Endothelial cell of umbilical vein (primary cell): Measurements from ENCODE around the gene DPEP2. TPM values are rescaled to one million over a fixed set of nuclear protein-coding genes. Genes with fewer than 3 reads are reported as not detected.

ENCODE experiments used
- BruUV-seq: library from RNA; stranded (reverse); fragments of 400-500 nt; replicated peaks from 2 replicates; lab custom pipeline; 2021; lab: Mats Ljungman, UMichigan
- CTCF ChIA-PET: fragments of 300-600, 350-600 bp; sonication (Branson Sonifier 250); formaldehyde crosslinking; loops from one replicate; lab custom pipeline; 2021; ENCODE audit warnings: antibody characterized with exemption, inconsistent platforms; lab: Charles Lee
- POLR2A ChIA-PET: fragments of 300-600, 350-600 bp; sonication (Branson Sonifier 250); formaldehyde crosslinking; loops from one replicate; lab custom pipeline; 2021; ENCODE audit warnings: antibody characterized with exemption, inconsistent platforms; lab: Charles Lee
- DNase-seq: peaks from one replicate; pipeline ENCODE4 v3.0.0-alpha.2; 2011; ENCODE audit warnings: low read depth, low spot score
- FAIRE-seq: peaks from 2 replicates; lab custom pipeline; 2011; peaks lifted over from hg19 to GRCh38; lab: Jason Lieb, UNC
- H2AFZ ChIP-seq: 2 replicates; pipeline ENCODE4 v1.6.0; 2012; ENCODE audit warnings: low read depth, low read length, control low read depth, inconsistent platforms
- H3K27ac ChIP-seq: 2 replicates; pipeline ENCODE4 v1.5.1; 2011; ENCODE audit warnings: low read depth, mild to moderate bottlenecking, control low read depth, low read length, moderate library complexity; ENCODE audit not compliant: insufficient read depth
- H3K27me3 ChIP-seq, 2 experiments: 2 replicates each; pipeline versions ENCODE4 v1.6.0 to v1.6.1; 2011; ENCODE audit warnings: low read length in 2 of 2, mixed read lengths in 1 of 2; ENCODE audit not compliant: control insufficient read depth in 2 of 2, insufficient read depth in 2 of 2
- H3K36me3 ChIP-seq, 2 experiments: 2 replicates in 1 of 2; 3 replicates in 1 of 2; pipeline ENCODE4 v1.5.1; 2011; ENCODE audit warnings: low read length in 2 of 2, mild to moderate bottlenecking in 1 of 2, moderate library complexity in 1 of 2; ENCODE audit not compliant: control insufficient read depth in 2 of 2, insufficient read depth in 2 of 2; ENCODE audit errors: extremely low read depth in 1 of 2
- H3K4me1 ChIP-seq: 3 replicates; pipeline ENCODE4 v1.5.1; 2011; ENCODE audit warnings: mild to moderate bottlenecking, low read length; ENCODE audit not compliant: control insufficient read depth, insufficient read depth; ENCODE audit errors: extremely low read depth
- H3K4me2 ChIP-seq: 2 replicates; pipeline ENCODE4 v1.6.1; 2011; ENCODE audit warnings: low read length, control low read depth, mixed read lengths; ENCODE audit not compliant: insufficient read depth
- H3K4me3 ChIP-seq, 3 experiments: fragments of 200-600 bp in 1 of 3; sonication (generic), shearing (Covaris generic) in 1 of 3; replicated peaks in 1 of 3; 2 replicates each; pipeline ENCODE4 v1.5.1; 2011 to 2016; ENCODE audit warnings: control low read depth in 3 of 3, low read length in 3 of 3, mild to moderate bottlenecking in 2 of 3, inconsistent platforms in 1 of 3, low read depth in 1 of 3, moderate library complexity in 1 of 3; ENCODE audit not compliant: insufficient read depth in 1 of 3
- H3K79me2 ChIP-seq: 2 replicates; pipeline ENCODE4 v1.6.0; 2012; ENCODE audit warnings: low read length, inconsistent platforms; ENCODE audit not compliant: control insufficient read depth, insufficient read depth
- H3K9ac ChIP-seq: replicated peaks from 2 replicates; pipeline ENCODE3; 2011; ENCODE audit warnings: low read length, control low read depth; ENCODE audit not compliant: insufficient read depth; ENCODE audit errors: extremely low read depth
- H3K9me1 ChIP-seq: replicated peaks from 3 replicates; pipeline ENCODE4 v1.6.0; 2011; ENCODE audit warnings: mild to moderate bottlenecking, low read length; ENCODE audit not compliant: control insufficient read depth, insufficient read depth; ENCODE audit errors: extremely low read depth
- H3K9me3 ChIP-seq: replicated peaks from 2 replicates; pipeline ENCODE4 v1.5.1; 2012; ENCODE audit warnings: low read length, inconsistent platforms; ENCODE audit not compliant: control insufficient read depth, insufficient read depth
- H4K20me1 ChIP-seq: replicated peaks from 2 replicates; pipeline ENCODE3; 2011; ENCODE audit warnings: mild to moderate bottlenecking, low read length; ENCODE audit not compliant: control insufficient read depth, insufficient read depth; ENCODE audit errors: extremely low read depth
- EZH2 ChIP-seq: IDR thresholded peaks from 2 replicates; pipeline ENCODE4 v1.6.1; 2012; ENCODE audit warnings: borderline replicate concordance, low read depth, mild to moderate bottlenecking, moderate library complexity, low read length, inconsistent platforms; ENCODE audit not compliant: severe bottlenecking
- FOS ChIP-seq: IDR thresholded peaks from 2 replicates; pipeline ENCODE4 v1.6.1; 2011; ENCODE audit warnings: mild to moderate bottlenecking, low read length, moderate library complexity, borderline replicate concordance; ENCODE audit not compliant: insufficient read depth
- GATA2 ChIP-seq: IDR thresholded peaks from 2 replicates; pipeline ENCODE4 v1.7.0; 2011; ENCODE audit warnings: low read depth, mild to moderate bottlenecking, moderate library complexity, mixed read lengths, low read length; ENCODE audit not compliant: insufficient read length, insufficient read depth
- JUN ChIP-seq: IDR thresholded peaks from 2 replicates; pipeline ENCODE4 v1.6.1; 2011; ENCODE audit warnings: borderline replicate concordance, low read depth; ENCODE audit not compliant: insufficient read length, insufficient read depth
- MAX ChIP-seq: IDR thresholded peaks from 2 replicates; pipeline ENCODE4 v1.6.1; 2011; ENCODE audit not compliant: insufficient read depth, insufficient read length
- MYC ChIP-seq: IDR thresholded peaks from one replicate; pipeline ENCODE4 v1.6.1; 2011; ENCODE audit warnings: mild to moderate bottlenecking, low read depth, low read length
- POLR2A ChIP-seq: IDR thresholded peaks from 2 replicates; pipeline ENCODE4 v1.6.1; 2012; ENCODE audit warnings: low read depth, mild to moderate bottlenecking, control low read depth, low read length
- POLR2AphosphoS5 ChIP-seq: IDR thresholded peaks from 2 replicates; pipeline ENCODE4 v1.6.1; 2012; ENCODE audit warnings: low read depth, mild to moderate bottlenecking, control low read depth, low read length, moderate library complexity; ENCODE audit not compliant: insufficient read depth
- dilution Hi-C: fragments of 300-500 bp; cut with MboI; formaldehyde crosslinking; loops from one replicate; pipeline ENCODE4 v1.15.0; 2019; ENCODE audit warnings: low sequenced_read_pairs; ENCODE audit not compliant: extremely low pct_ligation_motif_present
- intact Hi-C: fragments of 100-400 bp; cut with micrococcal nuclease; formaldehyde crosslinking; loops from one replicate; pipeline ENCODE4 v1.10.0; 2022
- polyA plus RNA-seq, 4 experiments: library from polyadenylated mRNA; depleted of rRNA in 3 of 4; stranded (reverse) in 3 of 4; unstranded in 1 of 4; fragments of >200 nt; gene quantifications; 2 replicates each; pipeline versions ENCODE4 v1.2.1 to v1.2.3, GENCODE V29; 2011 to 2012; ENCODE audit warnings: missing spikeins in 1 of 4
- total RNA-seq: library from RNA; stranded (reverse); gene quantifications from 2 replicates; pipeline ENCODE4 v1.2.3, GENCODE V29; 2021
- TF ChIP-seq, protein P1 (sequence below), 2 donors: IDR thresholded peaks; 1 replicate in 1 of 2; 2 replicates in 1 of 2; pipeline ENCODE4 v1.5.1; 2011; ENCODE audit warnings: low read length in 2 of 2, mild to moderate bottlenecking in 2 of 2, moderate library complexity in 2 of 2, control low read depth in 1 of 2, inconsistent platforms in 1 of 2, low read depth in 1 of 2; ENCODE audit not compliant: insufficient read depth in 1 of 2; ENCODE audit errors: extremely low read depth in 1 of 2

The DPEP2 gene
- total and polyA plus RNA-seq, 2 donors (not counting 3 experiments of a cell fraction or from before 2014, with no cell fraction given): 0.27 to 1.8 TPM

DNA sequence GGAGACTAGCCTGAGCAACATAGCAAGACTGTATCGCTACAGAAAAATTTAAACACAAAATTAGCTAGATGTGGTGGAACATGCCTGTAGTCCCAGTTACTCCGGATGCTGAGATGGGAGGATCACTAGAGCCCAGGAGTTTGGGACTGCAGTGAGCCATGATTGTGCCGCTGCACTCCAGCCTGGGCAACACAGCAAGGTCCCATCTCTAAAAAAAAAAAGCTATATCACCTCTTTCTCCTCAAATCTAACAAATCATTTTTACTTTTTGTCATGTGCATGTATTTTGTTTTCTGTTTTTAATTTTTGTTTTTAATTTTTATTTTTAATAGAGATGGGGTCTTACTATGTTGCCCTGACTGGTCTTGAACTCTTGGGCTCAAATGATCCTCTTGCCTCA is 29.7 kb upstream of the DPEP2 start:
- TF ChIP-seq POLR2AphosphoS5 (no peak), FOS (no peak), POLR2A (no peak), JUN (no peak), MAX (no peak), MYC (no peak), EZH2 (no peak), GATA2 (no peak)
- TF ChIP-seq, protein P1, sequence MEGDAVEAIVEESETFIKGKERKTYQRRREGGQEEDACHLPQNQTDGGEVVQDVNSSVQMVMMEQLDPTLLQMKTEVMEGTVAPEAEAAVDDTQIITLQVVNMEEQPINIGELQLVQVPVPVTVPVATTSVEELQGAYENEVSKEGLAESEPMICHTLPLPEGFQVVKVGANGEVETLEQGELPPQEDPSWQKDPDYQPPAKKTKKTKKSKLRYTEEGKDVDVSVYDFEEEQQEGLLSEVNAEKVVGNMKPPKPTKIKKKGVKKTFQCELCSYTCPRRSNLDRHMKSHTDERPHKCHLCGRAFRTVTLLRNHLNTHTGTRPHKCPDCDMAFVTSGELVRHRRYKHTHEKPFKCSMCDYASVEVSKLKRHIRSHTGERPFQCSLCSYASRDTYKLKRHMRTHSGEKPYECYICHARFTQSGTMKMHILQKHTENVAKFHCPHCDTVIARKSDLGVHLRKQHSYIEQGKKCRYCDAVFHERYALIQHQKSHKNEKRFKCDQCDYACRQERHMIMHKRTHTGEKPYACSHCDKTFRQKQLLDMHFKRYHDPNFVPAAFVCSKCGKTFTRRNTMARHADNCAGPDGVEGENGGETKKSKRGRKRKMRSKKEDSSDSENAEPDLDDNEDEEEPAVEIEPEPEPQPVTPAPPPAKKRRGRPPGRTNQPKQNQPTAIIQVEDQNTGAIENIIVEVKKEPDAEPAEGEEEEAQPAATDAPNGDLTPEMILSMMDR (IDR thresholded peaks at IDR 0.05; ENCODE audit: extremely low read depth in 1 of 2, insufficient read depth in 1 of 2, low read depth in 1 of 2, low read length in 2 of 2): no peak
- H3K9me3 ChIP-seq: no peaks in the 10 kb centered on the region
- POLR2A ChIA-PET: no interaction called here
- no peak overlapping the region for H3K9ac ChIP-seq
- no peak for FAIRE-seq
- peaks cover 0 to 5% of the 10 kb centered on the region in 2 experiments for H3K36me3 ChIP-seq
- no peak for DNase-seq
- H4K20me1 ChIP-seq: no peaks in the 10 kb centered on the region
- H3K4me3 ChIP-seq: no peak overlapping the region
- H3K27me3 ChIP-seq: no peaks in the 10 kb centered on the region
- no peaks in the 10 kb centered on the region for H3K9me1 ChIP-seq
- intact Hi-C loops (no loop called here), dilution Hi-C loops (no loop called here)
- no peak overlapping the region for H2AFZ ChIP-seq
- no peak overlapping the region for H3K4me2 ChIP-seq
- CTCF ChIA-PET: interaction anchor here (0.6 to 4.3 kb wide), 4 partner anchors 10 to 93 kb away, joined by 3 to 28 read pairs (median 3); no protein-coding TSS in a partner anchor
- H3K79me2 ChIP-seq: peaks cover 3% of the 10 kb centered on the region
- BruUV-seq: no TSS peak
- H3K4me1 ChIP-seq: no peaks in the 10 kb centered on the region
- no peak overlapping the region for H3K27ac ChIP-seq
